Measurements from ENCODE around the gene NTMT1. TPM values are rescaled to one million over a fixed set of nuclear protein-coding genes. Genes with fewer than 3 reads are reported as not detected.

The NTMT1 gene
- polyA plus RNA-seq, 12 donors = 24.0 to 37.4 (median 32.1) TPM; not detected in 1

DNA sequence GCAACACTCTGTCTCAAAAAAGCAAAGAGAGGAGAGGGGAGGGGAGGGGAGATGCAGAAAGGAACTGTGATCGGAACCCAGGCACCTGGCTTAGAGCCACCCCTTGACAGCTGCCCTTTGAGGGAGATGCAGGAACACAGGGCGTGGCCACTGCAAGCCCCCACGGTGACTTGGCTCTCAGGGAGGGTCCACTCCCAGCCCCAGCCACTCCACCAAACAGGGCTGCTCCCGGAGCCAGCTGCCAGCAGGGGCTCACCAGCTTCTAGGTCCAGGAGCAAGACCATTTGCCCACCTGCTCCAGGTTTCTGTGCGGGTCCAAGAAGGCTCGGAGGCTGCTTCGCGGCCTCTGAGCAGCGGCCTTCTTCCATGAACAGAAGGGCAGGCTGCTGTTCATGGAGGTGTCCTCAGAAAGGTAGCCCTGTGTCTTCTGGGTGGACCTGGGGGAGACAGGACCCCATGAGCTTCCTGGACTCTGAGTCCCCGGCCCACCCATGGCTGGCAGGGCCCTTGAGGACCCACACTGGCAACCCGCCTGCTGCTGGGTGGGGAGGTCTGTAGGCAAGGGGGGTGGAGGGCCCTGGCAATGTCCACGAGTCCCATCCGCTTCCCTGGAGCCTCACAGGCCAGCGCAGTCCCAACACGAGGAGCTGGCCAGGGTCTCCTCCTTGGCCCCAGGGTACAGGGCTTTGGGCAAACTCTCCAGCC, 13.0 kb upstream of the NTMT1 start:
- DNase-seq = no peak

DNA sequence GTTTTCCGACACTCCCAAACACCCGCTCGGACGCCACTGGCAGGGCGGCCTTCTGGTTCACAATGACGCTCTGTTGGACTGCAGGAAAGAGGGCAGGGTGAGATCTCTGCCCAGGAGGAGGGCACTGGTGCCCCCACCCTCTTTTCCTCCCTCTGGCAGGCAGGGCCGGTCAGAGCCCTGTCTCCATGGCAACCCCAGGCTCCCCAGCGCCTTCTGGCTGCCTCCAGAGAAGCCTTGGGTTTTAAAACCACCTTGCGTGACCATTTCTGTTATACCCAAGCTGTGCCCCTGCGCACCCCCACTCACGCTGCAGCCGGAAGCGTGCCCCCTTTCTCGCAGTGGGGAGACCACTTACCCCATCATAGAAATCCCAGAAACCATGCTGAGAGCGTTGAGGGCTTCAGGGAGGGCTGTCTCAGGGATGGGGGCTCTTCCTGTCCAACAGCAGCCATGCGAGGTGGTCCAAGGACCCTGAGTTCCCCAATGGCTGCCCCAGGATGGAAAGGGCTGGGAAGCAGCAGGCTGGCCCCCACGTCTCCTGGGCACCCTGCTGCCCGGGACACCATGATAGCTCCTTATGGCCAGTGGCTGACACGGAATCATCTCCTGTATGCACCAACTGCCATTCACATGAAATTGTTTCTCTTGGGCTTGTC, 12.3 kb upstream of the NTMT1 start:
- DNase-seq = no peak

DNA sequence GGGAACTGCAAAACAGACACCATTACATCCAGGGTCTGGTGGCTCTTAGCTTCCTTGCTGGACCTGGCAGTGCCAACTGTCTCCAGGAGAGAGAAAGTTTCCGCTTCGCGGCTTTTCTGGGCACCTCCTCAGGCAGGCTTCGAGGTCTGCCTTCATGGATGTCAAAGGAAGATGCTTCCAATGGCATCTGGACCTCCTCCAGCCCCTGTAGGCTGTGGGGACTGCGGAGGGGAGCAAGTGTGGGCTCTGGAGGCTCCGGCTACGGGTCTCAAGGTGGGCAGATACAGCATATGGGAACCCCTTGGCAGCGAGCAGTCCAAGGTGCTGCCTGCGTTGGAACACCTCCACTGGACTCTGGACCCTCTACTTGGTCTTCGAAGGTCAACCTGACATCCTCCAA, 11.0 kb upstream of the NTMT1 start:
- DNase-seq = no peak

GRCh38 chr9:129615407-129616285, 10.3 kb upstream of the NTMT1 start:
- no peak for DNase-seq

DNA sequence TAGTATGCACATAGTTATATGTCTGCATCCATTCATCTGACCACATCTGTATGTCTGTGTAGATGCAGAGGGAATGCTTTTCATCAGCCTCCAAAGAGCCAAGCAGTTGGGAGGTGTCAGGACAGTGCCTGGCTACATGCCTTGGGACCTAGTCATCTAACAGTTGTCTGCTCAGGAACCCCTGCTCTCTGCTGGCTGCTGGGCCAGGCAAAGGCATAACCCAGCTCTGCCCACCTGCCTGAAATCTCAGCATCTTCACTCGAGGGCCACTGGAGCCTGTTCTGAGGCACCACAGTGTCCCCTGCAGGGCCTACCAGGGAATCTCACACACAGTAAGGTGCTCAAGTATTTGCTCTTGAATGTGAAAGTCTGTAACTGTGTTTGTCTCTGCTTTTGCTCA, 8.8 kb upstream of the NTMT1 start:
- DNase-seq = no peak

- no peak for DNase-seq
Observed at GRCh38 chr9:129619787-129620668, 5.9 kb upstream of the NTMT1 start.

DNA sequence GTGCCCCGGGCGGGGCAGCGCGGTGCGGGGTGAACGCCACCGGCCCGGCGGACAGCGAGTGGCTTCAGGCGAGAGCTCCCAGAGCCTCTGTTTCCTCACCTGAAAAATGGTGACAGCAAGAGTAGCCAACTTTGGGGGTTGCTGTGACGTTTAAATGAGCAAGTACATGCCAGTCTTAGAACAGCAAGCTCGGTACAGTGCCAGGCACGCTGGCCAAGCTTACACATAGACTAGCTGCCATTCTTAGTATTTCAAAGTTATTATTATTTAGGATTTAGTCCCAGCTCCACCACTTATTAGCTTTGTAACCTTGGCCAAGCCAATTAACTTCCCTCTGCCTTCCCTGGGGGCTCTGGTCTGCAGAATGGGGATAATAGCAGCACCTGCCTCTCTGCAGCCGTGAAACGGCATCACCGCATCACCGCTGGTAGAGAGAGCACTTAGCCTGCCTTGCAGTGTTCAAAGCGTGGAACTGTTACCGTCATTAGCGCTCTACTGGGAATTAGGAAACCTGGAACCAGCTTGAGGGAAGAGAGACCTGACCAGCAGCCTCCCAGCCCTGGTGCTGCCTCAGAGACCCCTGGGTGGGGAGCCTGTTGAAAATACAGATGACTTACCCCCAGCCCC, 5.2 kb upstream of the NTMT1 start, which contains the start of gene C9orf50:
Gene C9orf50 (minus strand): TSS at position 433 of the 627 bp plus-strand sequence. CDS start 527 bp downstream, outside the sequence.
- DNase-seq = no peak

GRCh38 chr9:129623331-129623730, 2.6 kb upstream of the NTMT1 start:
- no peak for DNase-seq

DNA sequence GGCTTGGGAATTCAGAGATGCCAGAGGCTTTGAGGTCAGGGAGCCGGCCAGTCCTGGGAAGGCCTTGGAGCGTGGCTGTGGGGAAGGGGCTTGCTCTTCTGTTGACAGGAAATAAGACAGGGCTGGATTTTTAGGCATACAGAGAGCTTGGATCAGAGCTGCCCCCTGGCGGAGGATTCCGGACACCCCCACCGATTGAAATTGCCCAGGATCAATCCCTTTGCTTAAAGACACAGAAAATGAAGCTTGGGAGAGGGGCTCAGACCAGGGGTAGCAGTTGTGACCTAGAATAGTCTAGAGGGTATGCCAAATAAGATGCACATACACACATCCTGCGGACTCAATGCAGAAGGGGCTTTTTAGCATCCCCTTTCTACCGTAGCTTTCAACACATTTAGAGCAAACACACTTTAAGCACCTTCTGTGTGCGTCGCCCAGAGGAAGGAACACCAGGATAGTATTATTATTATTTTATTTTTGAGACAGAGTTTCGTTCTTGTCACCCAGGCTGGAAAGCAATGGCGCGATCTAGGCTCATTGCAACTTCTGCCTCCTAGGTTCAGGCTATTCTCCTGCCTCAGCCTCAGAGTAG, 1.7 kb upstream of the NTMT1 start:
- DNase-seq = peak; percentile 46

DNA sequence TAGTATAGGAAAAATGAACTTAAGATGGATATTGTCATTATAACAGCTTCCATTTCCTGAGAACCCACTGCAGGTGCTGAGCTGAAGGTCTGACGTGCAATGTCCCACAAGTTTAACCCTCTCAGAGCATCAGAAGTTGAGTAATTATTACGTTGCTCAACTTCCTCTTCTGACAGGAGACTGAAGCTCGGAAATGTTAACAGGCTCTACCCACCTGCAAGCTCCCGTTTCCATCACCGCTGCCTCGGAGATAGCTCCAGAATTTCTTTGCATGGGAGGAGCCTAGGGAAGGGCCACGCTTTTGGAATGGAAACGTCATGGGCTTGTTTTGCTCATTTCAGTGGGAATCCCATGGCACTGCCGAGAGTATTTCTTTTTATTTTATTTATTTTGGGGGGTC, 1.0 kb upstream of the NTMT1 start:
- no peak for DNase-seq

- no peak for DNase-seq
Observed at GRCh38 chr9:129626625-129627284, 792 bp downstream of the NTMT1 start.

GRCh38 chr9:129627556-129628440, 1.8 kb downstream of the NTMT1 start:
- no peak for DNase-seq

GRCh38 chr9:129628709-129629108, 2.7 kb downstream of the NTMT1 start:
- DNase-seq = no peak

- DNase-seq = no peak
Observed at GRCh38 chr9:129629251-129629820, 3.4 kb downstream of the NTMT1 start.

DNA sequence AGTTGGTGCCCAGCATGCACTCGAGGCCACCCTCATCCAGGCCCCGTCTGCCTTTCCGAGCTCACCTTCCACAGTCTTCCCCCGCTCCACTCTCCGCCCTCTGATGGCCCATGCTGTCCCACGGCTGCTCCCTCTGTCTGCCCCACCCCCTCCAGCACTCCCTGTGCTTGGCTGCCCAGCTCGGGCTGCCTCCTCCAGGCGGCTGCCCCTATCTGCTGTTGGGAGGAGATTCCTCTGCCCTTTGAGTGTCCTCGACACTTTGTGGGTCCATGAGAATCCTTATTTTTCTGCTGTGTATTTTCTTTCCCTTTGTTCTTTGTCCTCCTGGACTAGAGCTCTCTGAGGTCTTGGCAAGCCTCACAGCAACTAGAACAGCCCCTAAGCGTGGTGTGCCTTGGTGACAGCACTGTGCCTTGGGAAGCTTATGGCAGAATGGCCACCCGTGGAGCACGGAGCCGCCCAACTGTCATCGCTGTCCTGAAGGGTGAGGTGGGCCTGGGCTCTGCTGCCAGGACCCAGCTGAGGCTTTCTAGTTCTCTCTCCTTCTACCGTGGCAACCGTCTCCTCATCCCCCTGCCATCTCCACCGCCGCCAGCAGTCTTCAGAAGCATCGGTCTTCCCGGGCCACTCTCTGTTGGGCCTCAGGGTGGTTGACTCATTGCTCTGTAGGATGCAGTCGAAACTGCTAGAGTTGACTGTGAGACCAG, 5.2 kb downstream of the NTMT1 start:
- DNase-seq = no peak

DNA sequence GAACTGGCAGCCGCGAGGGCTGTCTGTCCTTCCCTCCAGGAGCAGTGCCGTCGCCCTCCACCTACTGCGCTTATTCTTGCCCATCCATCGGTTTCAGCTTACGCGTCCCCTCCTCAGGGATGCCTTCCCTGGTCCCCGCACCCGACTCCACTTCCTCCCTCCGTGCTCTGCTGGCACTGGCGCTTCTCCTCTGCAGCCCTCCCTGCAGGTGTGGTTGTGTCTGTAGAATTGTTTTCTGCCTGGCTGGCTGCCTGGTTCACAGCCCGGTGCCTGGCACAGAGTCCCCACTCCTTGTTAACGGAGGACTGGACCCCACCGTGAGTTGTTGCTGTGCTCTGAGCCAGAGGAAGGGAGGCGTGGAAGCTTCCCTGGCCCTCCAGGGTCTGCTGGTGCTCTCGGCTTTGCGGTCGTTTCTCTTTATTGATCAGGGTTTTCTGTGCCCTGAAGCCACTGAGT, 5.7 kb downstream of the NTMT1 start:
- DNase-seq = no peak

GRCh38 chr9:129632460-129632859, 6.5 kb downstream of the NTMT1 start:
- no peak for DNase-seq

- no peak for DNase-seq
Observed at GRCh38 chr9:129633207-129633606, 7.2 kb downstream of the NTMT1 start.

Data from muscle of arm (tissue), 12 donors.